ENCODE results near the gene HAO1.
"Not testable (repeated sequence)": the region's sequence is repeated elsewhere in the genome, so short reads cannot be mapped to it uniquely, and the experiment has no call there.

Gene HAO1

DNA sequence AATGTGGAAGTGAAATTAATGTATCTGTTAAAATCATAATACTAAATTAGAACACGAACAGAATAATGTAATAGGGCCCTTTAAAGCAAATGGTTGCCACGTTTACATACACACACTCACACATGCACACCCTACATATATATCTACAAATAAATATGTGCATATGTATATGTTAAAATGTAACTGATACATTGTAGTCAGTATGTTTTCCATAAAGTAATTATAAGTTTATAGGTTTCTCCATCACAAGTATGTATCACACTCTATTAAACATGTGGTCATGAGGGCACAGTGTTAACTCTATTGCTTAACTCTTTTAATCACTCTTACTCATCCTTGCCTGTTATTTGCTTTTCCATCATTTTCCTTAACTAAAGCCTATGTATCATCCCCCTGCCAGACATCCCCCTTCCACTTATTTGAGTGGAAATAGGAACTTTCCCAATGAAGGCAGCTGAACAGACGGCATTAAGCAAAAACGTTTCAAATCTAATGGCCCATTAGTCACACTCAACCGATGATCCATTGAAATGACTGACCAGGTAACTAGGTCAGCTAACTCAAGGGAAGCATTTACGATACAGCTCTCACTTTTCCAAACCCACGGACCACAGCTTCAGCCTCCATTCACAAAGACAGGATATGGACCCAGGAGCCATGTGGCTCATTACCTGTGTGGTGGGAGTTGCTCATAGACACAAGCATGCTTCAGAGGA lies 89.3 kb downstream of the HAO1 start:
- no peak for DNase-seq

DNA sequence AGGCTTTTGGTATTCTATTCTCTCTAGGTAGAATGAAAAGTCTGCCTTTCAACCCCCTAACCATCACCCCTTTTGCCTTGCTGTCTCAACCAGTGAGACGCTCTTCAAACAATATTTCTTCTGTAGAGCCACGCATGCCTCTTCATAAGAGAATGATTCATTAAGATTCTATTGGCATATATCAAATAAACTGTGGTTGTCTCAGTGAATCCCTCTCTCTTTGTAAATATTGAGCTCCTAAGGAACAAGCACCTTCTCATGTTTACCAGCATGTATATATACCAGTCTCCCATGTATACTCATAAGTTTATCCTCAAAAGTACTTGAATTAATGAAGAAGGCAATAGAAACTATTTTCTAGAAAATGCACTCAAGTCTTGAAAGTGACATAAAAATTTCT lies 90.6 kb downstream of the HAO1 start:
- DNase-seq, result no peak

DNA sequence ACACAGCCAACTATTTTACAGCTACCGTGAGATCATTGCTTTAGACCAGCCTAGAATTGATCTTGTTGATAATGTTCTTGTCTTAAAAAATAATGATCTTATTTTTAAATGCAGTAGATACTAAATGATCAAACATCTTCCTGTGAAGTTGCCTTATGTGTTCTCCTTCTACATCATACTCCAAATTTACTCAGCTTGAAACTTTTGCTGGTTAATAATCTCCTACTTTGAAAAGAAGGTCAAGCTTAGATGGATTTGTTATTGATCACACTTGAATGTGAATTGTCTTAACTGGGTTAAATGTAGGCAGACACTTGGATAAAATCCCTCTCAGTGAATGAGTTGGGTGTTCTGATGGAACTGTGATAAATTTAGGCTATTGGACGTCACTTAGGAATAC lies 91.9 kb downstream of the HAO1 start:
- DNase-seq, result no peak

DNA sequence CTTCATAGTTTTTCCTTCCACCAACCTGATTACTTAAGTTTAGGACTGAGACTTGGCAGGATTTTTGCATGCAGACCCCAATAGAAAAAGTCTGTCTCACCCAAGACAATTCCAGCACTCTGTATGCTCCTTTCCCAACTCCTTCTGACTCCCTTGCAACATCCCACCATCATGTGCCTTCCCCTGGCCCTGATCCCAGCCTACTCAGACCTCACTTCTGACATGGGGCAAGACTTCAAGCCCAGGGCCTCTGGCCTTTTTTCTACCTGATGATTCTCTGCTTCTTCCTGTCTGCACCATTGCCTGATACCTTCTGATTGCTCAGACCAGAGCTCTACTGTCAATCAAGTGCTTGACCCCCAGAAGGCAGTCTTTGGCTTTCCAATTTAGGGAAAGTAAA lies 96.6 kb downstream of the HAO1 start:
- DNase-seq, result no peak

DNA sequence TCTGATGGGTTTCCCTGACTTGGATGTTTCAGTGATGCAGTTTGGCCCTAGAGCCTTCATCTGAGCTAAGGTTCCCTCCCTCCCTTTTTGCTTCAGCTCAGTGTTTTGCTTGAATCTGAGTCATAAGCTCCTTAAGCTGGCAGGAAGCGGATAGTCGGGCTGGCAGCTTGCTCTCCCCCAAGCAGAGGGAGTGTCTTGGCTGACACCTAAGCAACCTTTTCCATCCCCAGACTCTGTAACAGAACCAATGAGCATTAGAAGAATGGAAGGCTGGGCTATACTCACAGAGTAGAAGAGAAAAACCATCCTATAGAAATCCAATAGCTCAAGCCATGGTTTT lies 98.3 kb downstream of the HAO1 start:
- no peak for DNase-seq

DNA sequence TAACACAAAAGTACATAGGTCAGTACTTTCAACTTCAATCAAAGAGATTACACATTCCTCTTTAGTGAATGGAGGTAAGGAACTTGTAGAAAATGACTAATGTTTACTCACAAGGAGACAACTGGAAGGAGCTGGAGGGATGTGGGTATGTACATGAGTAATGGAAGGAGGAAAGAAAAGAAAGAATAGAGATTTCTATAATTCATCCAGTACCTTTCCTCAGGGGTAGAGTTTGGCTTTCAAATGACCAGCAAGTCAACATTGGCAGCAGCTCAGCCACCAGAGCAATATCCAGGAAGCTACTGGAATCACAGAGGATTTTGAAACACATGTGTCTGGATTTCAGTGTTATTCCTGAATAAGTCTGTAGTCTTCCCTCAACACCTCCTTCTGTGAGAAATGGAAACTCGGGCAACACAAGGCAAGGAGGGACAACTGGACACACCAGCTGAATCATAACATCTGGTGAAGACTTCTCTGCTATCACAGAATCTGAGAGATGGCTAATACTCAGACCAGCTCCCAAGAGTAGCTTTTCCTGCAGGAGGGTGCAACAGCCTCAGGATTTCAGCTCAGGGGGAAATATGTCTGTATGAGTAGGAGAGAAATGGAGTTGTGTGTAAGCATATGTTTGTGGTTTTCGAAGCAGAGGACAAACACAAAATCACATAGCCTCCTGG lies 98.8 kb downstream of the HAO1 start:
- DNase-seq, result no peak

DNA sequence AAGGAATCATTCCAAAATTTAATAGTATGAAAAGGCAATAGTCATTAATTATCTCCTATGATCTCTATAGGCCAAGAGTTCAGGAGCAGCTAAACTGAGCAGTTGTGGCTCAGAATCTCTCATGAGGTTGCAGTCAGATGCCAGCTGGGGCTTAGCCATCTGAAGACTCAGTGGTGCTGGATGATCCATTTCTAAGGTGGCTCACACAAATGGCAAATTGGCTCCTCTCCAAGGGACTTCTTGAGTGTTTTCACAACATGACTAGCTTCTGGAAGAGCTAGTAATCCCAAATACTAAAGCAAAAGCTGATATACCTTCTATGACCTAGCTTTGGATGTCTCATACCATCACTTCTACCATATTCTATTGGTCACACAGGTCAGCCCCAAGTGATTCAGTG lies 104.2 kb downstream of the HAO1 start:
- no peak for DNase-seq

DNA sequence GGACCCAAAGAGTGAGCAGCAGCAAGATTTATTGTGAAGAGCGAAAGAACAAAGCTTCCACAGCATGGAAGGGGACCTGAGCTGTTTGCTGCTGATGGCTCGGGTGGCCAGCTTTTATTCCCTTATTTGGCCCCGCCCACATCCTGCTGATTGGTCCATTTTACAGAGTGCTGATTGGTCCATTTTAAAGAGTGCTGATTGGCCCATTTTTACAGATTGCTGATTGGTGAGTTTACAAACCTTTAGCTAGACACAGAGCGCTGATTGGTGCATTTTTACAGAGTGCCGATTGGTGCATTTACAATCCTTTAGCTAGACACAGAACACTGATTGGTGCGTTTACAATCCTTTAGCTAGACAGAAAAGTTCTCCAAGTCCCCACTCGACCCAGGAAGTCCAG lies 105.8 kb downstream of the HAO1 start:
- DNase-seq, result not testable (repeated sequence)
